Cortex of kidney (tissue), 1 donor: ENCODE data around the gene OR4C46.
"Not testable (repeated sequence)": the region's sequence is repeated elsewhere in the genome, so short reads cannot be mapped to it uniquely, and the experiment has no call there.

Experiments
- DNase-seq: peaks from one replicate; lab custom pipeline; 2025; lab: John Stamatoyannopoulos, UW

Gene OR4C46

GRCh38 chr11:54603898-54604297 lies at the start of gene OR4C46:
OR4C46 (minus strand) TSS chr11:54603998; CDS start chr11:54603998, 0 bp downstream.
- DNase-seq = no peak

GRCh38 chr11:54645606-54646005 lies 41.8 kb upstream of the OR4C46 start:
- DNase-seq = not testable (repeated sequence)

GRCh38 chr11:54561439-54561838 lies 42.4 kb downstream of the OR4C46 start:
- DNase-seq = not testable (repeated sequence)

- DNase-seq = no peak
Measured at GRCh38 chr11:54558919-54559318, 44.9 kb downstream of the OR4C46 start.

GRCh38 chr11:54558407-54558806 lies 45.4 kb downstream of the OR4C46 start:
- no peak for DNase-seq
